Stimulated activated CD8-positive, alpha-beta memory T cell treated with anti-CD3 and anti-CD28 coated beads, Interleukin-2, amount 100 ng/mL, for 48 hours (primary cell): Measurements from ENCODE around the gene SCTR.
A peak's percentile ranks its signal among the peaks of the same experiment; 100 is the strongest.

Experiments
- DNase-seq, 2 donors: peaks; one replicate each; pipeline ENCODE4 v3.0.0-alpha.2; 2020; ENCODE audit warnings: low read depth in 2 of 2

Gene SCTR

GRCh38 chr2:119523383-119523951, 816 bp downstream of the SCTR start:
- DNase-seq = no peak

- no peak for DNase-seq
Observed at GRCh38 chr2:119522671-119523070, 1.6 kb downstream of the SCTR start.

- DNase-seq = no peak
Observed at GRCh38 chr2:119521433-119522050, 2.7 kb downstream of the SCTR start.

- no peak for DNase-seq
Observed at GRCh38 chr2:119520696-119521432, 3.4 kb downstream of the SCTR start.

GRCh38 chr2:119519057-119519408, 5.2 kb downstream of the SCTR start:
- DNase-seq = no peak

GRCh38 chr2:119518401-119519056, 5.8 kb downstream of the SCTR start:
- no peak for DNase-seq

GRCh38 chr2:119517433-119517832, 6.8 kb downstream of the SCTR start:
- DNase-seq = peak; percentile 18 to 34

GRCh38 chr2:119516121-119516520, 8.2 kb downstream of the SCTR start:
- no peak for DNase-seq

- DNase-seq = no peak
Observed at GRCh38 chr2:119513832-119514231, 10.5 kb downstream of the SCTR start.

GRCh38 chr2:119512946-119513345, 11.3 kb downstream of the SCTR start:
- DNase-seq = no peak

- DNase-seq = no peak
Observed at GRCh38 chr2:119511989-119512388, 12.3 kb downstream of the SCTR start.

- DNase-seq = no peak
Observed at GRCh38 chr2:119508756-119509155, 15.5 kb downstream of the SCTR start.

- DNase-seq = no peak
Observed at GRCh38 chr2:119496682-119497081, 27.6 kb downstream of the SCTR start.

- DNase-seq = no peak
Observed at GRCh38 chr2:119495948-119496347, 28.3 kb downstream of the SCTR start.

- DNase-seq = no peak
Observed at GRCh38 chr2:119494163-119494790, 30.0 kb downstream of the SCTR start.

- DNase-seq = no peak
Observed at GRCh38 chr2:119491776-119492525, 32.3 kb downstream of the SCTR start.

- DNase-seq = no peak
Observed at GRCh38 chr2:119490653-119491195, 33.6 kb downstream of the SCTR start.

GRCh38 chr2:119490106-119490505, 34.2 kb downstream of the SCTR start:
- DNase-seq = no peak

GRCh38 chr2:119489232-119489952, 34.9 kb downstream of the SCTR start:
- no peak for DNase-seq
